ENCODE results near the gene EPHB2. TPM values are rescaled to one million over a fixed set of nuclear protein-coding genes. Genes with fewer than 3 reads are reported as not detected.

EPHB2 gene
- total and polyA plus RNA-seq, 11 donors = 0.11 to 6.3 (median 0.70) TPM

GRCh38 chr1:22708777-22709176 lies 1.9 kb upstream of the EPHB2 start:
- ATAC-seq = no peak
- Histone ChIP-seq H3K27me3 (peaks cover 0 to 38% (median 13%) of the 10 kb centered on the region in 9 donors), H3K4me3 (no peak overlapping the region), H3K9me3 (no peaks in the 10 kb centered on the region), H3K27ac (no peak overlapping the region), H3K4me1 (peaks cover 0 to 32% (median 4%) of the 10 kb centered on the region in 12 donors), H3K36me3 (no peaks in the 10 kb centered on the region)
- TF ChIP-seq POLR2A (IDR thresholded peaks at IDR 0.05) = no peak
- no peak for TF ChIP-seq CTCF (IDR thresholded peaks at IDR 0.05)
- no peak for DNase-seq
- intact Hi-C loops (cut with DNase I) = loop anchor here in 4 of 10 donors (2.0 to 10.0 kb wide), 2 partner anchors 216 to 220 kb away; no protein-coding TSS in a partner anchor

- no peak for DNase-seq
- Histone ChIP-seq H3K36me3 (no peaks in the 10 kb centered on the region), H3K4me3 (no peak overlapping the region), H3K27me3 (peaks cover 0 to 41% (median 13%) of the 10 kb centered on the region in 9 donors), H3K27ac (no peak overlapping the region), H3K4me1 (peaks cover 0 to 32% (median 4%) of the 10 kb centered on the region in 12 donors), H3K9me3 (no peaks in the 10 kb centered on the region)
- 60 to 79% (median 71%) methylated on average over 3 of the region's 3 CpGs for WGBS, 4 donors
- ATAC-seq = no peak
- TF ChIP-seq POLR2A (IDR thresholded peaks at IDR 0.05) (no peak), CTCF (IDR thresholded peaks at IDR 0.05) (no peak)
- intact Hi-C loops (cut with DNase I) = loop anchor here in 4 of 10 donors (2.0 to 10.0 kb wide), 2 partner anchors 216 to 220 kb away; no protein-coding TSS in a partner anchor
Measured at GRCh38 chr1:22709227-22709626, 1.4 kb upstream of the EPHB2 start.

- intact Hi-C loops (cut with DNase I) = loop anchor here in 4 of 10 donors (2.0 to 10.0 kb wide), 2 partner anchors 215 to 219 kb away; no protein-coding TSS in a partner anchor
- DNase-seq (peak; percentile 34 to 76 (median 57)), ATAC-seq (peak in 3 of 4 donors; percentile 35 to 57 (median 43))
- peaks cover 0 to 32% (median 4%) of the 10 kb centered on the region in 12 donors for H3K4me1 ChIP-seq
- H3K9me3 ChIP-seq = no peaks in the 10 kb centered on the region
- 5 to 7% (median 6%) methylated on average over 24 to 50 of the region's 50 CpGs for WGBS, 4 donors
- TF ChIP-seq POLR2A (IDR thresholded peaks at IDR 0.05) (no peak), CTCF (IDR thresholded peaks at IDR 0.05) (no peak)
- no peaks in the 10 kb centered on the region for H3K36me3 ChIP-seq
- peaks cover 0 to 41% (median 13%) of the 10 kb centered on the region in 9 donors for H3K27me3 ChIP-seq
- H3K27ac ChIP-seq = peak overlapping the region in 1 of 12 donors; percentile 42
- peak overlapping the region in 11 of 12 donors; percentile 24 to 58 (median 43) for H3K4me3 ChIP-seq
Measured at GRCh38 chr1:22709891-22710700, 543 bp upstream of the EPHB2 start.

- Histone ChIP-seq H3K27ac (no peak overlapping the region), H3K36me3 (no peaks in the 10 kb centered on the region), H3K4me1 (peaks cover 0 to 32% (median 4%) of the 10 kb centered on the region in 12 donors), H3K4me3 (peak overlapping the region; percentile 18 to 59 (median 46)), H3K27me3 (peaks cover 0 to 41% (median 13%) of the 10 kb centered on the region in 9 donors), H3K9me3 (no peaks in the 10 kb centered on the region)
- ATAC-seq (no peak), DNase-seq (no peak)
- 0 to 1% (median 1%) methylated on average over 24 to 60 of the region's 60 CpGs; no CpG with 5 or more reads in 1 of the 4 donors for WGBS, 4 donors
- no peak for TF ChIP-seq POLR2A (IDR thresholded peaks at IDR 0.05)
- no peak for TF ChIP-seq CTCF (IDR thresholded peaks at IDR 0.05)
- intact Hi-C loops (cut with DNase I) = no loop called here
Measured at GRCh38 chr1:22711071-22711470, 432 bp downstream of the EPHB2 start.
